Measurements from ENCODE around the gene ASPRV1.
"Not testable (repeated sequence)": the region's sequence is repeated elsewhere in the genome, so short reads cannot be mapped to it uniquely, and the experiment has no call there.

Gene ASPRV1

DNA sequence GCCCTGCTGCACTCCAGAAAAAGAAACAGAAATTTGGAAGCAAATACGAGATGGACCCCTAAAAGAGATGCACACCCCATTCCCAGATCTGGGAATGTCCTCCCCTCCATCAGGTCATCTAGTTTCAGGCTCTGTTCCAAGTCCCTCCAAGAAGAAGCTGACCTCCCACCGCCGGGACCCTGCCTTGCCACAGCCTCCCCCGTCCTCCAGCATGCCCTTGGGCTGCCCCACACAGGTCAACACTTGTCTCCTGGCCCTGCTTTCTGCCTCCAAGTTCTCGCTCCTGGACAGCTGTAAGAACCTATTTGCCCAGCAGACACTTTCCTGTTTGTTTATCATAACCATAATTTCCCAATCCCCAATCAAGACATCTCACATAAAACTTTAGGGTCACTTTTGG lies 2.0 kb downstream of the ASPRV1 start:
- no peak for DNase-seq (ENCODE audit: low read depth)

DNA sequence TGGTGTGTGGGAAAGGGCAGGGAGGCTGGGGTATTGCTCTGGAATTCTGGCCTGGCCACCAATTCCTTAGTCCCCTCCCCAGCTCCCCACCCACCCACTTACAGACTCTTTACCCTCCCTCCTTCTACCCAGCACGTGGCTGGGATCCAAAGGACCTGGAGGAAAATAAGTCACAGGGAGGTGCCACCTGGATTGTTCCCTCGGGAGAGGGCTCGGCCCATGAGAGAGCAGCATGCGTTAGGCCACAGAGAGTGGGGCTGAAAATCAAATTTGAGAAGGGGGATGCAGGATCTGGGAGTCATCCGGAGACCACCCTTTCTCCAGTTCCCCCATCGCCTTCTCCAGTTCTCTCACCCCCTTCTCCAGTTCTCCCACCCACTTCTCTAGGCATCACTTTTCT lies 3.0 kb downstream of the ASPRV1 start:
- no peak for DNase-seq (ENCODE audit: low read depth)

DNA sequence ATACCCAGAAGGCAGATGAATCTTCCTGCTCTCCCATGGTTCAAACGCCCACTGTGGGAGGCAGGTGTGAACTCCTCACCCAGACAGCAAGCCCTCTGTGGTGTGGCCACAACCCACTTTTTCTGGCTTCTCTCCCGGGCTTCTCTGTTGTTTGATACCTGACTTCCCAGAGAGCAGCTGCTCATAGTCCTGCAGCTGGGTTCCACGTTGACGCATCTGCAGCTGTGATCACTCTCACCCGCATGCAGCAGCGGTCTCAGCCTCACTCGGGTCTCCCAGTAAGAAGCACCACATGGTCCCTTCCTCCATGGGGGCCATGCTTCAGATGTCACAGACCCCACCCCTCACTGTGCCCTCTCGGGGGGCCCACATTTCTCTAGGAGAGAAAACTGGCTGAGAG lies 3.5 kb downstream of the ASPRV1 start:
- no peak for DNase-seq (ENCODE audit: low read depth)

DNA sequence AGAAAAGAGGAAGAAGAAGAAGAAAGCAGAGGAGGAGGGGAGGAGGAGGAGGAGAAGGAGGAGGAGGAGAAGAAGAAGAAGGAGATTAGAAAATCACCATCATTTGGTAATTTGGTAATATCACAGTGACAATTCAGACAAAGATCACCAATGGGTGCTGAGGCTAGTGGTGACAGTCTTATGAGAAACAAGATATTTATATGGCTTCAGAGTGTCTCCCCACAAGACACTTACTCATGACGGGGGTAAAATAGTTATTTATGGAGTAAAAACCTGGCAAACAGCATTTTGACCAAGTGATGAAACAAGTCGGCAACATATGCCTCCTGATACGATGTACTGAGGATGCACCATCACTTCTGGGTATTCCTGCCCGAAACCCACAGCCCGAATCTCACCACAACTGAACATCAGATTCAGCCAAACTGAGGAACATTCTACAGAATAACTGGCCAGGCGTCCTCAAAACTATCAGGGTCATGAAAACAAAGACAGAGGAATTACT lies 4.9 kb downstream of the ASPRV1 start:
- DNase-seq (ENCODE audit: low read depth), result no peak

DNA sequence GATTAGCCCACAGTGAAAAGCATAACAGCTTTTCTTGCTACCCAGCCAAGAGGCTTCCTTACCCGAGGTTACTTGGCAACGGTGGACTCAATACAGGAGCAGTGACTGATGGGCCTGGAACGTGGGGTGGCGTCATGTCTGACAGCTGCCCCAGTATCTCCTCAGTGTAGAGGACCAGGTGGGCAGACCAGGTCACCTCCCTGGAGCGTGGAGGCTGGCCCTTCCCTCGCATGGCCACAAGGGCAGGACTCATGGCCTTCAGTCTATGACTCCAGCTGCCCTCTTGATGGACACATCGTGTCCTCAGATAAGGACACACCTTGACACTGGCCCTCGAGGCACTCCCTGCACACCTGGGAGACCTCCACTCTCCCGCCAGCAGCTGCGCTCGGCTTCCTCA lies 6.4 kb downstream of the ASPRV1 start:
- DNase-seq (ENCODE audit: low read depth), result no peak

DNA sequence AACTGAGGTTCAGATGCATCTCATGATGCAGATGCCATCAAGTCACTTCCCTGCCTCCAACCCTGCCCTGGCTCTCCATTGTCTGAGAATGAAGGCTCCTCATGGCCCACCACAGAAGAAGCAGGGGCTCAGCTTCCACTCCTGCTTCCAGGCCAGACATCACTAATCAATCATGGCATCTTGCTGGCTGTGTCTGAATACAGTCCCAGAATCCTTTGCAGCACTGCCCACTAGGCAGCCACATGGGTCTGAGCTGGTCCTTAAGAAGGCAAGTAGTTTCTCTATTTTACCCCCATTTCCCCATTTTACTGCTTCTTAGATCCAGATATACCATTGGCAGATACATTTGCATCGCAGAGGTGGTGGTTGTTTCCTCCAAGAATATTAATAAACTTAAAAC lies 7.3 kb downstream of the ASPRV1 start:
- no peak for DNase-seq (ENCODE audit: low read depth)

DNA sequence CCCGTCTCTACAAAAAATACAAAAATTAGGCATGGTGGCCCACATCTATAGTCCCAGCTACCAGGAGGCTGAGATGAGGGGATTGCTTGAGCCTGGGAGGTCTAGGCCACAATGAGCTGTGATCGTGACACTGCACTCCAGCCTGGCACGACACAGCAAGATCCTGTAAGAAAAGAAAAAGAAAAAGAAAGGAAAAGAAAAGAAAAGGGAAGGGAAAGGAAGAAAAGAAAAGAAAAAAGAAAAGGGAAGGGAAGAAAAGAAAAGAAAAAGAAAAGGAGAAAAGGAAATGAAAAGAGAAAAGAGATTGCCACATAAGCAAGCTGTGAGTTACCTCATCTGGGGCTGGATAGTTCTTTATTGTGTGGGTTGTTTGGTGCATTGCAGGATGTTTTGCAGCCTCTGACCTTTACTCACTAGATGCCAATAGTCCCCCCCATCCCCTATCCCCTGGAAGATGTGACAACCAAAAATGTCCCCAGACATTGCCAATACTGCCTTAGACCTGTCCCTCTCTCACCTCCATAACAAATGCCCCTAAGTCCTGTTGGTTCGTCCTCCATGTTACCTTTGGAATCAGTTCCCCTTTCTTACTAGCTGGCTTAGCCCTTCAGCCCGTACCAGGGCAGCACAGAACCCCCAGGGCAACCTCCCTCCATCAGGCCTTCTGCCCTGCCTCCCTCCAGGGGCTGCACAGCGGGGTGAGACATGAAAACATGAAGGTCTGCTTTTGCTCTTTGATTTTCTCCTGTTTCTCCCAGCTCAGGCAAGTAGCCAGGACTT lies 8.9 kb downstream of the ASPRV1 start:
- no peak for DNase-seq (ENCODE audit: low read depth)

DNA sequence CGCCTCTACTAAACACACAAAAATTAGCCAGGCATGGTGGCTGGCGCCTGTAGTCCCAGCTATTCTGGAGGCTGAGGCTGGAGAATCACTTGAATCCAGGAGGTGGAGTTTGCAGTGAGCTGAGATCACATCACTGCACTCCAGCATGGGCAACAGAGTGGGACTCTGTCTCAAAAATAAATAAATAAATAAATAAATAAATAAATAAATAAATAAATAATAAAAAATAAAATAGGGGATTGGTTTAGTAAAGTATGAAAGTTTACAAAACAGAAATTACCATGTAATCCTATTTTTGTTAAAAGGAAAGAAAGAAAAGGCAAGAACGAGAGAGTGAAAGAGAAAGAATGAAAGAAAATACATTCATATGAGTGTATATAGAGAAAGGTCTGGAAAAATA lies 10.8 kb downstream of the ASPRV1 start:
- not testable (repeated sequence) for DNase-seq (ENCODE audit: low read depth)

DNA sequence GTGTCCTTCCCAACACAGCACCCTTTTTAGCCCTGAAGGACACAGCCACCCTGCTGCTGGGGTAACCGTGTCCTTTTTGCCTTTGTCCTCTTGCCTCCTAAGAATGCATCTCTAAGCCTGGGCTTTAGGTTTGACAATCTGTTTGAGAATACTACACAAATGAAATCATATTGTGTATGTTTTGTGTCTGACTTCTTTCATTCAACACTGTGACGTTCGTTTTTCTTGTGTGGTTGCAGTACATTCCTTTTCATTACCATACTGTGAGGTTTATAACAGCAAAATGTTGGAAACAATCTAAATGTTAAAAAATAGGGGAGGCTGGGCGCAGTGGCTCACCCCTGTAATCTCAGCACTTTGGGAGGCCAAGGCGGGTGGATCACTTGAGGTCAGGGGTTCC lies 11.2 kb downstream of the ASPRV1 start:
- DNase-seq (ENCODE audit: low read depth), result no peak

DNA sequence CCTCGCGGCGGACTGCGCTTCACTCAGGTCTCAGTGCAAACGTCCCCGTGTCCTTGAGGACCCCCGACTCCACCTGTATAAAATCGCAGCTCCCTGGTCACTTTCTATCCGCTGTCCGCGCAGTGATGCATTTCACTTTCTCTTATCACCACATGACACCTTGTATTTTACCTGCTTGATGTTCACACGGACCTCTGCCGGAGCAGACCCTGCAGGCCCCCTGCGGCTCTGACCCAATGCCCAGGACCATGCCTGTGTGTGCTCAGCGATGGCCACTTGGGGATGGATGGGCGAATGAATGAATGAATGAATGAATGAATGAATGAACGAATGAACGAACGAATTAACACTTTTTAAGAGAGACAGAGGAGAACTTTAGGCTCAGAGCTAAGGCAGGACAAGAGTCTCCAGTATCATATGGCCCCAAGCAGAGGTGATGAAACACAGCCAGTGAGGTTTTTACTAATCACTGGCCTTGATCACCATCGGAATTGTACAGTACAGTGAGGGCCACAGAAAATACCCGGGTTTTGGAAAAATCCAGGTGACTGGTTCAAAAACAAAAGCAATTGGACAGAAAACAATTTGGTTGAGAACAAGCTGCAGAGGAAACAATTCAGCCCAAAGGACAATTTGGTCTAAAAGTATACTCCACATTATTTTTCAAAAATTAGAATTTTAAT lies 12.3 kb downstream of the ASPRV1 start:
- DNase-seq (ENCODE audit: low read depth), result no peak

DNA sequence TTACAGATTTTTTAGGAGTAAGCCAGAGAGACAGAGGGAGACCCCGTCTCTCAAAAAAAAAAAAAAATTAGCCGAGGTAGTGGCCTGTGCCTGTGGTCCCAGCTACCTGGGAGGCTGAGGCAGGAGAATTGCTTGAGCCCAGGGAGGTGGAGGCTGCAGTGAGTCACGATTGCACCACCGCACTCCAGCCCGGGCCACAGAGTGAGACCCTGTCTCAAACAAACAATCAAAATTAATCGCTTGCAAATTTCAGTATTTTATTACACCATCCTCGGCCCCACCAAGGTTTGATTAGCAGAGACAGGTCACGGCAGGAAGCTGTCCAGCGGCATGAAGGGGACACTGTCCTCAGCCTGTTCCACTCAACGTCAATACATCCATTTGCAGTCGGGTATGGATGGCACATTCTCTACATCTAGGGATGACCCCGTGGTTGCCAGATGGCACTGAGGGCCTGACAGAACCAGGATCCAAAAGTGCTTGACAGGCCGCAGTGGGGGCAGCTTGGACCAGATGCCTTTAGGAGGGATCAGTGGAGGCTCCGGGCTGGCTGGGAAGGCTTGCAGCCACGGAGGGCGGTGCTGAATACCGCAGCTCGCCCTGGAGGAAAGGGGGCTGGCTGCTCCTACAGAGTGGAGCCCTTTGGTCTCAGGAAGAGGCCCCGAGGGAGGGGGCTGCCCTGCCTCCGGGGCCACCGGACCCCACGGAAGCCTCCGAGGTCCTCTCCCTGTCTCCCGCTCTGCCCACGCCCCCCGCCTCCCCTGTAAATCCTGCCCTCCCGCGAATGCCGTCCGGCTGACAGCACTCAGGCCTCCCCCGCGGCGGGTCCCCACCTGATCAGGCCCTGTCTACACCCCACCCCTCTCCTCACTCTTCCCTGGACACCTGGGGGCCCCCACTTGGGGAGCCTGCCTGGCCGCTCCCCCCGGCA lies 13.1 kb downstream of the ASPRV1 start:
- no peak for DNase-seq (ENCODE audit: low read depth)

DNA sequence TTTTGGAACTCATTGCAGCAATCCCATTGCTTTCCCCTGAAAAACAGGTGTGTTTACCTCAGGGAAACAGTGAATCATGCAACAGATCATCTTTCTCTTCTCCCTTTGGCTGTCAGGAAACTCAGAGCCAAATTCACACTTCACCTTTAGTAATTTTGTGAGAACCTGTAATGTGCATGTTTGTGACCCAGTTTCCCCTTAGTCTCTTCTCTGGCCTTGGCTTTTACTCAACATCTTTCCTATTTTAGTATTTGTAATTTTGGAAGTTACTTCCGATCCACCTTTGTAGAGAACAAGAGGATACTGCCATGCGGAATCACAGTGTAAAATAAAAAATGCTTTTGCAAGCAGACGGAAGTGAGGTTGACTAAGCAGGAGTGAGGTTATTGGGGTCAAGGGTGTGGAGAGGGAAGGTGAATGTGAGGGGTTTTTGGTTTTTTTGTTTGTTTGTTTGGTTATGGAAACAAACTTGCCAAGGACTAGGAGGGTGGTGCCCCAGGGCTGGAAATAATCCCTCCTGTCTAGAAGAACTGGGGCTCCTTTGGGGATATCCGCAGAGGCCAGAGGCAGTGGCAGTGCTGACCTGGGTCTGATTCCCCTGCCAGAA lies 14.0 kb downstream of the ASPRV1 start:
- no peak for DNase-seq (ENCODE audit: low read depth)

DNA sequence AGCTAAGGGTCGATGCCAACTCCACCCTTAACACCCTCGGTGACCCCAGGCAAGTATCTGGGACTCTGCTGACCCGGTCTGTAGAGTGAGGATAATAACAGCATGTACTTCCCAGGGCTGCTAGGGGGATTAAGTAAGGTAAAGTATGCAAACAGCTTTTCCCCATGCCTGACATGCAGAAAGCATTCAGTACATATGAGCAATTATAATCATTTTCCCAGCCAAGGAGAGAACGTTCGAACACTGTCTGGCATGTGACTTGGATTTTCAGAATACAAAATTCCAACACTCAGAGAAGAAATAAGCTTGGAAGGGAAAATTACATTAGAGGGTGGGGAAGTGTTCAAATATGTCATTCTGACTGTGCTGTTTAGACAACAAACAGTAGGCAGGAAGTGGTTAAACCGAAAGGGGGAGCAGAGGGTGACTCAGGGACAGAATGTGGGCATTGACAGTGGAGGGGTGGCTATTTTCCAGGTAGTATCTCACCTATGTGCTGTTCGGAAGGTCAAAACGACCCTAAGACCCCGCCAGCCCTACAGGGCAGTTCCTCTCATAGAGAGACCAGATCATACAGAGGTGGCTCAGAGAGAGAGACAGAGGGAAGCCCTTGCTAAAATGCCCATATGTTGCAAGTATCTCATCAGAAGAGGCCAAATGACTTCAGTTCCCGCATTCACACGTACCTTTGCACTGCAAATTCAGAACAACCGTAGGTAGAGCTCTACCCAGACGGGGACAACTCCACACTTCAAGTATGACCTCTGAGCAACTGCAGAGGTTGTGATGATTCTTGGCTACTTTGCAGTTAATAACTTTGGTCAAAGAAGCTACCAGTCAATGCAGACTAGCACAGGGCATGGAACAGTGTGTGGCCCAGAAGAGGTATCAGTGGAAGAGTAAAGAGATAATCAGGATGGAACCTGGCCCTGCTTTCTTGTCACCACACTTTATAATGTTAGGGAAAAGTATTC lies 14.8 kb downstream of the ASPRV1 start:
- DNase-seq (ENCODE audit: low read depth), result peak; percentile 21

DNA sequence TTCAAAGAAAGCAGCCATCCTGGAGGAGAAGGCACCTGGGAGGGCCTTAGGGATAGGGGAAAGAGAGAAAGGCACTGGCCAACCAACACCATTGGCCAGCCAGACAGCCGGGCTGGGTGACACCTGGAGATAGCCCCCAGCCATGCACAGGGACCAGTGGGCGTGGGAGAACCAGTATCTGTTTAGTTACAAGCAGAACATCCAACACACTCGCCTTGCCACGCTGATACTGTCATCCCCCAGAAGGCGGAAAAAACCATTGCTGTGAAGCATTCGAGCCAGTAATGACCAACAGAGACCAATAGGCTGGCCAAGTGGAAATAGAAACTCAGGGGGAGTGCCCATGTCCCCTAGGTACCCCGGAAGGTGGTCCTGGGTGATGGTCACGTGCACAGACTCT lies 15.5 kb downstream of the ASPRV1 start:
- no peak for DNase-seq (ENCODE audit: low read depth)

DNA sequence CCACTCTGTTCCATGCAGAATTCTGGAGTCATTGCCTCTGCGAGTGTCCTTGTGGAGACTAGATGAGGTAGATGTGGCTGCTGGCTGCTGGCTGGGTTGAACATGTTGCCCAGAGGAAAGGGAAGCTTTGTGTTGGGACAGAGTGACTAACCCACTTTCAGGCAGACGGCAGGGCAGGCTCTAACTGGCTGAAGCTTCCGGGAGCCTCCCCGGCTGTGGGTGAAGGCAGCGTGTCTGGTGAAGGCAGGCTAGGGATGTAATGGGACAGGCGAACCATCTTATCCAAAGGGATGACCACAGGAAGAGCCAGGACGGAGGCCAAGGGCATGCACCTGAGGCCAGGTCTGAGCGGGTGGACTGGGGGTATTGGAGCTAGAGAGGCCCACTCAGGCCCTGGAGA lies 16.0 kb downstream of the ASPRV1 start:
- no peak for DNase-seq (ENCODE audit: low read depth)

DNA sequence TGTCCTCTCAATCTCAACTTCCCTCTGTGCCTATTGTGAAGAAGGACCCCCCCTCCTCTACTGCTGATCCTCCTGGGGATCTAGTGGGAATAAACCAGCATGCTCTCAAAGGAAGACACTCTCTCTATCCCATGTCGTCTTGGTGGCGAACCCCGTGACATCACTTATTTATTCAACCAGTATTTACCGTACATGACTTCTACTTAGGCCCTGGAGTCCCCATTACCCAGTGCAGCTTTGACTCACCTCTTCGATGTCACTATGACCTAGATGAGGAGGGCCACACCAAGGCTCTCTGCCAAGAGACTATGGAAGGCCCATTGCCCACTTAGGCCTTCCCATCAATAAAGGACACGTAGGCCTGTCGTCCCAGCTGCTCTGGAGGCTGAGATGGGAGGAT lies 16.7 kb downstream of the ASPRV1 start:
- DNase-seq (ENCODE audit: low read depth), result no peak

DNA sequence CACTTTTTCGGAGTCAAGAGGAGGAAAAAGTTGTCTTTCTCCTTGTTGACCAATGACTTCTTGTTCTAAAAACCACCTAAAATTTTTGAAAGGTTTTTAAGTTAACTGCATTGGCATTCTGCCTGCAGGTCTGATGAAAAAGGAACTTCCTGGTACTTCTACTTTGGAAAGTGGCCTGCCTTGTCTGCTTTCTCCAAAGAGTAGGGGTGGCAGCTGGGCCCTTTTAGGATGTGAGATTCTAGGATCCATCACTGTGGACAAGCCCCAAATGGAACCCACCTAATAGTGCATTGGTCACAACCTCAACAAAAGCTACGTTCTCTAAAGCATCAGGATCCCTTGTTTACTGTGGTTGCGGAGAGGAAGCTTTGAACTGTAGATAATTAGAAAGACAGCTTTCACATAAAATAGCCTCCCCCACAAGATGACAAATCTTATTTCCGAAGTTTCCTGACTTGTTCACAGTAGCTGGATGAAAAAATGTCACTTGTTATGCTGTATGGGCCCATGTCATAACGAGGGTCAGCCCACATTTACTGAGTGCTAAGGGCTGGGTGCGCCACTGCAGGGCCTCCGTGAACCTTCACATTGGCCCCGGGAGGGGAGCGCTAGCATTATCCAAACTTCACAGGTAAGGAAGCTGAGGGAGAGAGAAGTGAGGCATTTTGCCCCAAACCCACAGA lies 17.4 kb downstream of the ASPRV1 start:
- DNase-seq (ENCODE audit: low read depth), result no peak

DNA sequence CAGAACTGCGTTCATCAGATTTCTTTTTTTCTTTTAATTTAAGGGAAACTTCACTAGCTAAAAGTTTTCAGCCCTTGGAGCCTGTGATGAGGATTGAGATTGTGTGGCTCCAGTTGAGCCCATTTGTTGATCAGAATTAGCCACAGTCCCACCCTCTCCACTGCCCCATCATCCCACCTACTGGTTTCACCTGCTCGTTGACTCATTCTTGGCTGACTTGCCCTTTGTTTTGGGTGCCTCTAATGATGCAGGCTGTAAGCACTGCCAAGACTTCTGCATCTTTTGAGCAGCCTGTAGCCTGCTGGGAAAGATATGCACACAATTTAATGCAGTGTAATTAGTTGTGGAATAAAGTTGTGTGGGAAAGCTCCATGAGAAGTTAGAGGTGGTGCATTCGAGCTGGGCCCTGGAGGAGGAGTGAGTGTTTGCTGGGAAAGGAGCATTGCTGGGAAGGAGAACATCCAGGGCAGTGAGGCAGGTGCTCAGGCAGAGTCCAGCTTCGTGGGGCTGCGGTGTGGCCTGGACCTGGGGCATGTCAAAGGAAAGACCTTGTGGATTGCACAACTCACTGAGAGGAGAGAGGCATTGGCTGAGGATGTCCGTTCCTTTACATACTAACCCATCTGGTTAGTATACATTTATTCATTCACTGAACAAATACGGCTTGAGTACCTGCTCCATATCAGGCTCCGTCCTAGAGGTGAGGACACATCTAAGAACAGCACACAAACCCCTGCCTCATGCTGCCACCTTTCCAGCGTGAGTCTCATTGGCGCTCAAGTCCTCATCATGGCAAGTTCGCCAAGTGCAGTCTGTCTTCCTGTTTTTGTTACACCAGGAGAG lies 18.2 kb downstream of the ASPRV1 start:
- DNase-seq (ENCODE audit: low read depth), result no peak

DNA sequence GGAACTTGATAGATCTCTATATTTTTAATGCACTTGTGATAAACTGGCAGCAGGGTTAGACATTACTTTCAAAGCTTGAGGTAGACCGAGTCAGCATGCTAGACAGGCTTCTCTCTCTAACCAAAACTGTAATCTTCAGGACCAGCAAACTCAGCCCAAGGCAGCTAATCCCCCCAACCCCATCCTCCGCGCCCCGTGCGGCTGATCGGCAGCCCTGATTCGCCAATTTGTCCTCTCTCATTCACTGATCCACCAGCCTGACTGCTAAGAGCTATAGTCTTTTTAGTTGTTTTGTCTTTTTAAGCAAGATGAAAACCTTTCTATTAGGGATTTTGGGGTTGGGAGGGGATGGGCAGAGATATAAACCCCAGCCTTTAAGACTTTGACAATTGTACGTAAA lies 20.7 kb downstream of the ASPRV1 start:
- no peak for DNase-seq (ENCODE audit: low read depth)
